SHP77 treated with DMSO at 0.1 percent for 48 hours (cell line): ENCODE measurements around the gene NEK5.
"Not testable (repeated sequence)": the region's sequence is repeated elsewhere in the genome, so short reads cannot be mapped to it uniquely, and the experiment has no call there.

Experiments
- DNase-seq: peaks from one replicate; lab custom pipeline; 2025; lab: John Stamatoyannopoulos, UW

The NEK5 gene

DNA sequence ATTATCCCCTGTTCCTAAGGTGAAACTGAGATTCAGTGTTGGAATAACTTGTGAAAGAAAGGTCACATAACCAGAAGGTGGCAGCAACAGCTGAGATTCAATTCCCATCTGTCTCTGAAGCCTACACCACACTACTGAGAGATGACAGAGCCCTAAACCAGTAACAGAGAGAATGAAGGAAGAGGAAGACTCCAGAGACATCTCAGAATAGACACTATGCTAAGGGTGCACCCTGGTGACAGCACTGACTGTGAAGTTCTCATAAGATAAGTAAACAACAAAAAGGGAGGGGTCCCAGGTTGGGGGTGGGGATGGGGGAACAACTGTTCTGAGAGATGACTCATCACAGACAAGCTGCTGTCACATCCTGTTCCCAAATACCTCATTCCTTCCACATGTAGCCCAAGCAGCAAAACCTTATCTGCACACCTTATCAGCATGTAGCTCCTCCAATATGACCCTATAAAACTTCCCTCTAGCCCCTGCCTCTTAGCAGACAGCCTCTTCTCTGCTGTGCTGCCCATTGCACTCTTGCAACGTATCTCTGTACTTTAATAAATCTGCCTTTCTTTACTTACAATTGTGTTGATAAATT, 57.8 kb downstream of the NEK5 start:
- no peak for DNase-seq

DNA sequence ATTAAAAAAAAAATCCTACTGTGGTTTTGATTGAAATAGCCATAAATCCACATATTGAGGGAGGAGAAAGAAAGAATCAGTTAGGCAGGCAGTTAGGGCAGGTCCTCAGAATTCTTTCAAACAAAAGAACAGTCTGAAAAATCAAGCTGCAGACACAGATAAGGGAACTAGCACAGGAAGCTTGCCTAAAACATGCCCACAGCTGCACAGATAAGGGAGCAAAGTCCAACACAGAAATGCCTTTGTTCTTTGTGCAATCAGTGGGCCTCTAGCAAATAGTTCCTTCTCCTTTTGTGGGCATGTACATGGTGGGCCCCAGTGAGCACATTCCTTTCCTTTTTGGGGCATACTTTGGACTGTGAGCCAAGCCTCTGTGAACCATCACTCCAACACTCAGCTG, 61.6 kb downstream of the NEK5 start:
- DNase-seq: no peak

DNA sequence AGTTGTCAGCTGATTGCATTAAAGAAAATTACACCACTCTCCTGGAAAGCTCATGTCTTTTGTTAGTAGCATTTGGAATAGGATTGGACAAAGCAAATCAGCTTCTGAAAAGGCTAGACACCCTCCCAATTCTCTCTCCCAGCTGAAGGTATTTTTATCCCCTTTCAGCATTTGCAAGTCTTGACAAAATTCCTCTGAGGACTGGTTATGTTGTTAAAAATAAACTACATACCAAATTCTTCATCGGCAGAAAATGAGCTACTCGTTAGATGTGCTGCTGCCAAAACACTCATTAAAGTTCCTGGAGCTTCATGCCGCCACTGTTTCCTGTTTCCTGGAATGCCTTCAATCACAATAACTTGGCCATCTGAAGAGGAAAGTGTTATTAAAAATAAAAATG, 67.3 kb downstream of the NEK5 start:
- DNase-seq: no peak

DNA sequence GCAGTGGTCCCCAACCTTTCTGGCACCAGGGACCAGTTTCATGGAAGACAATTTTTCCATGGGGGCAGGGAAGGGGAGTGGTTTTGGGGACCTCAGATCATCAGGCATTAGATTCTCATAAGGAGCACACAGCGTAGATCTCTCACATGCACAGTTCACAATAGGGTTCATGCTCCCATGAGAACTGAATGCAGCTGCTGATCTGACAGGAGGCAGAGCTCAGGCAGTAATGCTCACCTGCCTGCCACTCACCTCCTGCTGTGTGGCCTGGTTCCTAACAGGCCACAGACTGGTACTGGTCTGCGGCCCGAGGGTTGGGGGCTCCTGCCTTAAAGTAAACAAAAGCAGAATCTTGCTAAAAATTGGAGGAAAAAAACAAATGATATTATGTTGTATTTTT, 67.8 kb downstream of the NEK5 start:
- not testable (repeated sequence) for DNase-seq

DNA sequence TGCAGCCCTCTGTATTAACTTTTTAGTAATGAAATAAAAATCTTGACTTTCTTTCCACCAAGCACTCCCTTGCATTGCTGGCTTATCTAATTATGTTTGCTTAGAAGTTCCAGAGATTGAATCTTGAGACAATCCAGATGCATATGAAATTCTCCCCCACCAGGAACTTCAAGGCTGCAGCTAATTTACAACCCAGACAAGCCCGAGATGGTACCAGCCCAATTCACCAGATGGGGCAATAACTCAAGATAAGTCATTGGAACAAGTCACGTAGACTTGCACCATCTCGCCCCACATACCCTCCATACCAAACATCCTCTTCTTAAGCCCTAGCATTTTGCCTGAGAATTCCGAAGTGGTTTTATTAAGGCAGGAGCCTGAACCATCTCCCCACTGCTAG, 75.4 kb downstream of the NEK5 start:
- DNase-seq: no peak

DNA sequence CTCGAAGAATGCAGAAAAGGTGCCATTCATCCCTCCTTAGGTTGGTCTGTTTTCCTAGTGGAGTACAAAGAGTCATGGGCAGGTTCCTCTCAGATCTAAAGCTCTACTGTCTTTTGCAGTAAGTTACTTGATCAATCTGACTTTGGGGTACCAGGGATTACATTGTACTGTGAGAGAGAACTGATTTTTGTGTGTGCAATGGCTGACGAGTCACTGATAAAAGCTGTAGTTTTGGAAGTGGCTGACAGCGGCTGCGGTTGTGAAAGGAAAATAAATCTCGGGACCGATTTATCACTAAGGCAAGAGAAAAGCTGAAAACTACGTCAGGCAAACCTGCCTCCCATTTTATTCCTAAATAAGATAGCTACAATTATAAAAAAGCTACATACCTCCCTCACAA, 77.5 kb downstream of the NEK5 start:
- no peak for DNase-seq

DNA sequence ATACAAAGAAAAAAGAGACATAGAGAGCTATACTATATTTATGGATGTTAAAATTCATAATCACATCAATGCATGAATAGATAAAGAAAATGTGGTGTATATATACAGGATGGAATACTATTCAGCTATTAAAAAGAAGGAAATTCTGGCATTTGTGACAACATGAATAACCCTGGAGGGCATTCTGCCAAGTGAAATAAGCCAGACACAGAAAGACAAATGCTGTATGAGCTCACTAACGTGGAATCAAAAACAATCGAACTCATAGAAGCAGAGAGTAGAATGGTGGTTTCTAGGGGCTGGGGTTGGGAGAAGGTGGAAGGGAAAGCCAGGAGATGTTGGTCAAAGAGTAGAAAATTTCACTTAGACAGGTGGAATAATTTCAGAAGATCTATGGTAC, 80.4 kb downstream of the NEK5 start:
- no peak for DNase-seq

DNA sequence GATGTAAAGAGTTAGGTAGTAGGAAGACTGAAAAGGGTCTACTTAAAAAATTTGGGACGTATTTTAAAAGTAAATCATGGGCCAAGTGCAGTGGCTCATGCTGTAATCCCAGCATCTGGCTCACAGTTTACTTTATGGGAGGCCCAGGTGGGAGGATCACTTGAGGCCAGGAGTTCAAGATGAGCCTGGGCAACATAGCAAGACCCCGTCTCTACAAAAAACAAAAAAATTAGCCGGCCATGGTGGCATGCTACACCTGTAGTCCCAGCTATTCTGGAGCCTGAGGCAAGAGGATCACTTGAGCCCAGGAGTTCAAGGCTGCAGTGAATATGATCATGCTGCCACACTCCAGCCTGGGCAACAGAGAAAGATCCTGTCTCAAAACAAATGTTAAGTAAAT, 81.4 kb downstream of the NEK5 start:
- DNase-seq: no peak

DNA sequence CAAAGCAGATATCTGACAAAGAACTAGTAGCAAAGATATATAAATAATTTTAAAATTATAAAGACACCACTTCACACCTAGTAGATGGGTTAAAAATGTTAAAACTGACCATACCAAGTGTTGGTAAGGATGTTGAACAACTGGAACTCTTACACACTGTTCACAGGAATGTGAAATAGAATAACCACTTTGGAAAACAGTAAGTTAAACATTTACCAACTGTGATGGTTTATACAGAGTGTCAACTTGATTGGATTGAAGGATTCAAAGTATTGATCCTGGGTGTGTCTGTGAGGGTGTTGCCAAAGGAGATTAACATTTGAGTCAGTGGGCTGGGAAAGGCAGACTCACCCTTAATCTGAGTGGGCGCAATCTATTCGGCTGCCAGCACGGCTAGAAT, 85.2 kb downstream of the NEK5 start:
- DNase-seq: no peak

DNA sequence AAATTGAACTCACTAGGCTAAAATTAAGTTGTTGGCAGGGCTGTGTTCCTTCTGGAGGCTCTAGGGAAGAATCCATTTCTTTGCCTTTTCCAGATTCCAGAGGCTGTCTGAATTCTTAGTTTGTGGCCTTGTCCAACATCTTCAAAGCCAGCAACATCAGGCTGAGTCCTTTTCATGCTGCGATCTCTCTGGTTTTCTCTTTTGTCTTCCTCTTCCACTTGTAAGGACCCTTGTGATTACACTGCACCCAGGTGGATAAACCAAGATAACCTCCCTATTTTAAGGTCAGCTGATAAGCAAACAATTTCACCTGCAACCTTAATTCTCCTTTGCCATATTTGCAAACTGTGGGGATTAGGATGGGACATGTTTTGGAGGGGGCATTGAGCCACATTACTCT, 92.8 kb downstream of the NEK5 start:
- DNase-seq: no peak

DNA sequence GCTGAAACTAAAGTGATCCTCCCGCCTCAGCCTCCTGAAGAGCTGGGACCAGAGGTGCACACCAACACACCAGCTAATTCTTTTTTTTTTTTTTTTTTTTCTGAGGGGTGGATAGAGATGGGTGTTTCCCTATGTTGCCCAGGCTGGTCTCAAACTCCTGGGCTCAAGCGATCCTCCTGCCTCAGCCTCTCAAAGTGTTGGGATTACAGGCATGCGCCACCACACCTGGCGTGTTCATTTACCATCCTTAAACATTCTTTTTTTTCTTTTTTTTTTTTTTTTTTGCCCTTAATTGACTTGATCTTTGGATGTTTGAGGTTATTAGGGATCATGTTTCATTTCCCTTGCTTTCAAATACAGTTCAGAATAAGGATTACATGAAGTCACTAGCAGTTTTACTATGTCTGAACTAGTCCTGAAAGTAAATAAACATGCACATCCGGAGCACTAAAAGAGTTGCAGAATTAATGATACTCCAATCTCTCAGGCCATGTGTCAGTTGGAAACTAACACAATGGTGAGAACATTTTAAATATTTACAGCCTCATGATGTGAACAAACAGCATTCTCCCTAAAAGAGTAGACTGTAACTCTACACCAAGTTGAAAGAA, 94.2 kb downstream of the NEK5 start:
- DNase-seq: no peak

DNA sequence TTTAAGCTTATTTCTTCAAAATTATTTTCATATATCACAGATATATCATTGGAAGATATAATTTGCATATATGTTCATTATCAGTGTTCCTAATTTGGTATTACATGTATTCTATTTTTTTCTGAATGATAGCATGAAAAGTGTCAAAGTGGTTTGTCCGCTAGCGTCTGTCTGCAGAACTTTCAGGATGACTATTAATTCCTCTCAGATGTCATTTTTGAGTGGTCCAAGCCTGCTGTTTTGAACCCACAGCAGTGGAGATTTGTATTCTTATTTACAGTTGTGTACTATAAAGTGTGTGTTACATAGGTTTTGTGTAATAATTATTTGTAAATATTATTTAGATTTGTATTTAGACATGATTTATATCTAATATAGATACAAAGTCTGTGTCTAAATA, 95.8 kb downstream of the NEK5 start:
- no peak for DNase-seq

DNA sequence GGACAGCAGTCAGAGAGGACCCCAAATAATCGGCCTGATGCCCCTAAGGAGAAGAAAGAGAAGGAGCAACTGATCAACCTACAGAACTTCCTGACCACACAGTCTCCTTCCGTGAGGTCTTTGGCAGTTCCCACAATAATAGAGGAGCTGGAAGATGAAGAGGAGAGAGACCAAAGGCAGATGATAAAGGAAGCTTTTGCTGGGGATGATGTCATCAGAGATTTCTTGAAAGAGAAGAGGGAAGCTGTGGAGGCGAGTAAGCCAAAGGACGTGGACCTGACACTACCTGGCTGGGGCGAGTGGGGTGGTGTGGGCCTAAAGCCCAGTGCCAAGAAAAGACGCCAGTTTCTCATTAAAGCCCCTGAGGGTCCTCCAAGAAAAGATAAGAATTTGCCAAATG, 98.5 kb downstream of the NEK5 start:
- not testable (repeated sequence) for DNase-seq

DNA sequence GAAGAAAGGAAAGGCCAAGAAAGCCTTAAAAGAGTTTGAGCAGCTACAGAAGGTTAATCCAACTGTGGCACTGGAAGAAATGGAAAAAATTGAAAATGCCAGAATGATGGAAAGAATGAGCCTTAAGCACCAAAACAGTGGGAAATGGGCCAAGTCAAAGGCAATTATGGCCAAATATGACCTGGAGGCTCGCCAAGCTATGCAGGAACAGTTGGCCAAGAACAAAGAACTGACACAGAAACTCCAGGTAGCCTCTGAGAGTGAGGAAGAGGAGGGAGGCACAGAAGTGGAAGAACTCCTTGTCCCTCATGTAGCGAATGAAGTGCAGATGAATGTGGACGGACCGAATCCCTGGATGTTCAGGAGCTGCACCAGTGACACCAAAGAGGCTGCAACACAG, 99.3 kb downstream of the NEK5 start:
- DNase-seq: no peak

DNA sequence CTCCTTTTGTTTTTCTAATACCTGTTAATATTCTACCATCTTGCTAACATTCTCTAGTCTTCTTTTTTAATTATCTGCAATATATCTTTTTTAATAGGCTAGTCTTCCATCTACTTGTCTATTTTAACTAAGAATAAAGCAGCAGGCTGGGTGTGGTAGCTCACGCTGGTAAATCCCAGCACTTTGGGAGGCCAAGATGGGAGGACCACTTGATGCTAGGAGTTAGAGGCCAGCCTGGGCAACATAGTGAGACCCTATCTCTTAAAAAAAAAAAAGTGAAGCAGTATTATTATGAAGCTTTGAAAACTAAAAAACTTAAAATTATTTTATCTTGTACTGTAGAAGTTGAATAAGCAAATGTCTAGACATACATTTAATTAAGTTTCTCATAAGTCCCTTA, 101.0 kb downstream of the NEK5 start:
- DNase-seq: no peak

DNA sequence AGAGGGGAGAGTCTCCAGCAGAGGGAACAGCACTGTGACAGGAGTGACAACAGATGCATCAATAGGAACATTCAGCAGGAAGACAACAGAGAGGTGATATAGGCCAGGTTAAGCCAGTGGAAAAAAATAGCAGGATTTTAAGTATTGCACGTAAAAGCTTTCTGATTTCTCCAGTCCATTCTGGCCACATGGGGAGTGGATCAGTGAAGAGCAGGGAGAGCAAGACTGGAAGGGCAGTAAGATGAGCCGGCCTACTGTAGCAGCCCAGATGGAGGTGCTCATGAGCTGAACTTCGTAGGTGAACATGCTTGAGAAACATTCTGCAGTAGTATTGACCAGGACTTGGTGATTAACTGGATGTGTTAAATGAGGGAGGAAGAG, 102.6 kb downstream of the NEK5 start:
- DNase-seq: no peak

DNA sequence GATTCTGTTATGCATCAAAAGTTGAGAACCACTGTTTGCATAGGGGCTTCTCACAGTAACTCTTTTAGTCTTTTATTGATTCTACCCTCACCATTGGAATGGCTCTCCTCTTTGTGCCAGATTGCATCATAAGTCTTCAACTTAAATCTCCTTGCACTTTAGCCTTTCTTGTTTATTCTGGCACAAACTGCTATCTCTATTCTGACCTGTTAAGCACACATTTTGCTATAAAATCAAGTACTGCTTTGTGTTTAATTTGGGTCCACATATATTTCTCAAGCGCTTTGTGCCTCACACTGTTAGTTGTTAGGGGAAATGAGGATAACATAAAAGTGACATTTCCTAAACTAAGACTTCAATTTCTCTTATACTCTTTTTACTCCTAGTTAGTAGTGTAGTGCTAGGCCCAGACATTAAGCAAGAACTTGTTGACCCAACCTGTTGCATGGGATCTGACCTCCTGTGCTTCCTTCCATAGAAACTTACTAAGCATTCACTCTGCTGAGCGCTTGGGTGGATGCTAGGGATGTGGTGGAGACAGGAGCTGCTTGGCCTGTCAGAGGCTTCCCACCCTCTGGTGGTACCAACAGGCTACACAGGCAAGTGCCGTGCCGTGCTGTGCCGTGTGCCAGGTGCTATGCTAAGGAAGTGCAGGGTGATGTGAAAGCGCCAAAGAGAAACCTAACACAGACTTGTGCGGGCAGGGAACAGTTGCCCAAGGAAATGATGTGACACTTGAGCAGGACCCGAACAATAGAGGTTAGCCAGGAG, 103.2 kb downstream of the NEK5 start:
- DNase-seq: no peak

DNA sequence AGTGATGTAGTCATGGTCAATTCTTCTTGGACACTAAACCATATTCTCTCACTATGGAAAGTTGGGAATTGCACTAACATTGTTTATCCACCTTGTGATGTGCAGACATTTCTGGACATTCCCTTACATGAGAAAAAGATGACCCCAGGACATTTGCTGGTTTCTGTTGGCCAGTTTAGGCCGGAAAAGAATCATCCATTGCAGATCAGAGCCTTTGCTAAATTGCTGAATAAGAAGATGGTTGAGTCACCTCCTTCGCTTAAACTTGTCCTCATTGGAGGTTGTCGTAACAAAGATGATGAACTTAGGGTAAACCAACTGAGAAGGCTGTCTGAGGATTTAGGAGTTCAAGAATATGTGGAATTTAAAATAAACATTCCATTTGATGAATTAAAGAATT, 104.4 kb downstream of the NEK5 start, which contains the start of gene UTP14C:
Gene UTP14C, plus strand, starts transcription at position 211 of the 400 bp plus-strand sequence. CDS start 4,114 bp downstream, outside the sequence.
- no peak for DNase-seq

DNA sequence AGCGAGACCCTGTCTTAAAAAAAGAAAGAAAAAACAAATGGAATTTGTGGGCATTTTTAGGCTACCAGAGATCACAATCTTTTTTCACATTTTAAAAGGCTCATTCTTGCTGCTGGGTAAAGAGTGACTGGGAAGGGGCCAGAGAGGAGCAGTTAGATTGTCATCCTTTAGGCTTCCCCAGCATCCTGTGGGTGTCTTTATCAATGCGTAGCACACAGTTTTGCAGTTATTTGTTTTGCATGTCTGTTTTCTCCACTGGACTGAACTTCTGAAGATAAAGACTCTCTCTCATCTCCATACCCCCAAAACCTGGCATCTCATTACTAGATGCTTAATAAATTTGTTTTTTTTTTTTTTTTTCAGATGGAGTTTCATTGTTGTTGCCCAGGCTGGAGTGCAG, 106.5 kb downstream of the NEK5 start:
- no peak for DNase-seq

DNA sequence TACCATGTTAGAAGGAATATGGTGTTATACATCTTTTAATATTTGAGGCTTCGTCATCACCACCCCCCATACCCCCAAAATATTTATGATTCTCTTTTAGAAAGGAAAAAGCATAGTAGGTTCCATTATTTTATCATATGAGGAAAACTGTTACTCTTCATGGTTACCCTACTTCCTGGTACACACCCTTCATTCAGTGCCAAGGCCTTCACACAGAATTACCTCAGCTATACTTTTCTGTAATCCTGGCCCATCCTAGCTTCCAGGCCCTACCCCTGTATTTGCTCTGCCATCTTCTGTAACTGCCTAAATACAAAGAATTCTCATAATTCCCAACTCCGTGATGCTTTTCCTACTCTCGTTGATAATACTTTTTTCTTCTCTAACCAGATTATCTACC, 108.7 kb downstream of the NEK5 start:
- DNase-seq: no peak

DNA sequence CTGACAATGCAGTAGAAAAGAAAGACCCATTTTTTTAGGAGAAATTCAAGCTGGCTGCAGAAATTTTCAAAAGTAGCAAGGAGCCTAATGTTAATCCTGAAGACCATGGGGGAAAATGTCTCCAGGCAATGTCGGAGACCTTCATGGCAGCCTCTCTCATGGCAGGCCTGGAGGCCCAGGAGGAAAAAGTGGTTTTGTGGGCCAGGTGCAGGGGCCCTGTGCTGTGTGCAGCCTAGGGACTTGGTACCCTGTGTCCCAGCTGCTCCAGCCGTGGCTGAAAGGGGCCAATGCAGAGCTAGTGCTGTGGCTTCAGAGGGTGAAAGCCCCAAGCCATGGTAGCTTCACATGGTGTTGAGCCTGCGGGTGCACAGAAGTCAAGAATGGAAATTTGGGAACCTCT, 112.6 kb downstream of the NEK5 start:
- DNase-seq: no peak

DNA sequence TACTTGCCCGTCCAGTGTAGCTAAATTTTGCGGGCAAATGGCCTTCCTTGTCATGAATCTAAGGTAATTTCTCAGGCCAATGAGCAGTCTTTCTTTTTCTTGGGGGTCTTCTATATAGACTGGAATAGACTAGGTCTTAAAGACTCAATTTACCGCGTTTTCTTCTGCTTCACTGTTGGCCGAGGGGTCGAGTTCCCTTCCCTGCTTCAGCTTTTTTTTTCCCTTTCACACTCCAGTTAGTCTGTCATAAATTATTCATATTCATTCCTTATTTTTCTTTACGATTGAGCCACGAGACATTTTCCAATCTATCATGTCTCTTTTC, 116.4 kb downstream of the NEK5 start:
- DNase-seq: no peak

DNA sequence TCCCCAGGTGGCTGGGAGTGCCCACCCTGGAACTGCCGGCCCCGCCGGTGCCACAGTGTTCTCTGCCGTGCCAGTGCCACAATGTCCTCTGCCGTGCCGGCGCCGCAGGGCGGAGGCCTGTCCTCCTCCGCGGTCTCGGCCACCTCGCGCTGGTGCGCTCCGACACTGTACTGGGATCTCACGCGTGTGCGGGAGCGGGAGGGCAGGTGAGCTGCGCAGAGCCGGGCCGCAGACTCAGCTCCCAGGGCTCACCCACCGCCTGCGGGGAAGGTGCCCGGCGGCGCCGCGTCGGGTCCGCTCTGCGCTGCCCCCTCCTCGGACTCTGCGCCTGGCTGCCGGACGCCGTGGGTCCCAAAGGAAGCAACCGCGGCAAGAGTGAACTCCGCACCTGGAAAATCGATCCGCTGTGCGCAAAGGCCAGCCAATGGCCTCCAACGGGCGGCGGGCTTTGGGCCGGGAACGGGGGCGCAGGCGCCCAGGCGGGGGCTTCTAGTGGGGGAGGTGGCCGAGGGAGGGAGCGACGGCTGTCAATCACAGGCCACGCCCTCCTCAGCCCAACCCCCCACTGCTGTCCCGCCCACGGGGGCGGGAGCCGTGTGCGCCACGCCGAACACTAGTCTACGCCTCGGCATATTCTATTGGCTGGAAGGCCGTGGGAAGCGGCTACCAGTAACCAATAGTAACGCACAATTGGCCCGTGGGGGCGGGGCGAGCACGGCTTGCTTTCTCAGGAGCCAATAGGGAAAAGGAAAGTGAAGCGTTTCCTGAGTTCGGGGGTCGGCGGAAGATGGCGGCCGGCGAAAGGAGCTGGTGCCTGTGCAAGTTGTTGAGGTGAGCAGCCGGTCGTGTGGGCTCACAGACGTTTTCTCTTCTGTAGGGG, 117.0 kb downstream of the NEK5 start, which contains the start of gene ALG11:
Gene ALG11, plus strand, starts transcription at position 767 of the 880 bp plus-strand sequence. Its CDS starts 21 bp downstream, at position 788.
- peak; percentile 87 for DNase-seq
